Loucy (cell line): ENCODE measurements around the gene CDK7.

Experiments used
- H2AFZ ChIP-seq: fragments of 200-600 bp; sonication (generic); 2 replicates; pipeline ENCODE4 v1.6.0; 2016; ENCODE audit warnings: antibody characterized with exemption, mild to moderate bottlenecking, low read length, moderate library complexity
- H3F3A ChIP-seq: fragments of 200-600 bp; 2 replicates; pipeline ENCODE4 v1.6.0; 2016; ENCODE audit warnings: antibody characterized with exemption, low read depth, mild to moderate bottlenecking
- H3K27me3 ChIP-seq: fragments of 200-600 bp; sonication (generic); 2 replicates; pipeline ENCODE4 v1.6.1; 2014; ENCODE audit warnings: low read length, mild to moderate bottlenecking; ENCODE audit not compliant: insufficient read depth, poor library complexity, severe bottlenecking
- H3K36me3 ChIP-seq: fragments of 200-600 bp; sonication (generic); 2 replicates; pipeline ENCODE4 v1.6.1; 2016; ENCODE audit warnings: low read length; ENCODE audit not compliant: insufficient read depth
- H3K4me1 ChIP-seq: fragments of 200-600 bp; sonication (generic); 2 replicates; pipeline ENCODE4 v1.5.1; 2014; ENCODE audit warnings: low read length, mild to moderate bottlenecking; ENCODE audit not compliant: insufficient read depth, poor library complexity, severe bottlenecking
- H3K4me2 ChIP-seq: fragments of 200-600 bp; sonication (generic); 2 replicates; pipeline ENCODE4 v1.6.0; 2014; ENCODE audit warnings: antibody characterized with exemption, low read length, low read depth, mild to moderate bottlenecking; ENCODE audit not compliant: poor library complexity, severe bottlenecking
- H3K4me3 ChIP-seq: fragments of 200-600 bp; sonication (generic); 2 replicates; pipeline ENCODE4 v1.5.1; 2014; ENCODE audit warnings: low read length, mild to moderate bottlenecking, mixed read lengths; ENCODE audit not compliant: poor library complexity, severe bottlenecking
- H3K79me2 ChIP-seq: fragments of 200-600 bp; sonication (generic); 2 replicates; pipeline ENCODE4 v1.6.1; 2014; ENCODE audit warnings: low read length; ENCODE audit not compliant: insufficient read depth
- H3K9ac ChIP-seq: fragments of 200-600 bp; sonication (generic); 2 replicates; pipeline ENCODE4 v1.6.0; 2014; ENCODE audit warnings: mild to moderate bottlenecking, low read depth, low read length, moderate library complexity; ENCODE audit not compliant: poor library complexity, severe bottlenecking
- H3K9me2 ChIP-seq: fragments of 200-600 bp; sonication (generic); replicated peaks from 2 replicates; pipeline ENCODE4 v1.6.1; 2016; ENCODE audit warnings: low read depth, low read length, mixed read lengths
- H3K9me3 ChIP-seq: fragments of 200-600 bp; sonication (generic); 2 replicates; pipeline ENCODE4 v1.6.1; 2014; ENCODE audit warnings: mild to moderate bottlenecking, antibody characterized with exemption, low read length, low read depth; ENCODE audit not compliant: insufficient read depth
- H4K20me1 ChIP-seq: fragments of 200-600 bp; sonication (generic); 2 replicates; pipeline ENCODE4 v1.6.0; 2014; ENCODE audit warnings: antibody characterized with exemption, low read length, mild to moderate bottlenecking; ENCODE audit not compliant: insufficient read depth, poor library complexity, severe bottlenecking
- CTCF ChIP-seq: fragments of 200-600 bp; sonication (generic); conservative IDR thresholded peaks from 2 replicates; pipeline ENCODE4 v1.5.1; 2014; ENCODE audit warnings: mild to moderate bottlenecking, antibody characterized with exemption, low read length
- EZH2phosphoT487 ChIP-seq: fragments of 200-600 bp; IDR thresholded peaks from 2 replicates; pipeline ENCODE4 v1.6.1; 2018; ENCODE audit warnings: antibody characterized with exemption, mild to moderate bottlenecking, moderate library complexity, borderline replicate concordance

Gene CDK7

DNA sequence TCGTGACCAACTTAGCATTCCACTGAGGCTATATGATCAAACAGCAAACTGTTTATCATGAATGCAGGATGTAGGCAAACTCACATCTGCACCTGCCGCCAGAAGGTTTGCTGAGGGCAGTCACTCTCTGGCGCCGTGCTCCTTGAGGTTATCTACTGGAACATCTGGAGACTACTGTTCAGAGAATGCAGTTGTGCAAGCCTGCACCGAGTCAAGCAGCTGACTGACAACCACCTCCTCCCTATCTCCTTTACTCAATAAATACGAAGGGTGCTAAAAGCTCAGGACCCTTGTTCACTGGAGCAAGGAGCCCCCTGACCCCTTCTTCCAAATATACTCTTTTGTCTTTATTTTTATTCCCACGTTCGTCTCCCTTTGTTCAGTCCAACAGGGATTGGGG lies 70.8 kb downstream of the CDK7 start:
- Histone ChIP-seq H3K79me2 (no peaks in the 10 kb centered on the region), H3K9me2 (no peaks in the 10 kb centered on the region), H2AFZ (no peak overlapping the region), H3K9me3 (no peaks in the 10 kb centered on the region), H3K4me3 (no peak overlapping the region), H3K36me3 (no peaks in the 10 kb centered on the region; the same call in 1 of the 2 replicates), H3K9ac (no peak overlapping the region), H4K20me1 (no peaks in the 10 kb centered on the region), H3K27me3 (no peaks in the 10 kb centered on the region), H3K4me2 (no peak overlapping the region), H3K4me1 (no peaks in the 10 kb centered on the region), H3F3A (no peaks in the 10 kb centered on the region)
- TF ChIP-seq EZH2phosphoT487 (no peak), CTCF (no peak)

- TF ChIP-seq EZH2phosphoT487 (no peak), CTCF (no peak)
Measured at GRCh38 chr5:69308046-69308553, 73.4 kb downstream of the CDK7 start.

GRCh38 chr5:69309380-69309779 lies 74.7 kb downstream of the CDK7 start:
- Histone ChIP-seq H3K9me2 (no peaks in the 10 kb centered on the region), H3F3A (no peaks in the 10 kb centered on the region), H4K20me1 (no peaks in the 10 kb centered on the region), H2AFZ (no peak overlapping the region), H3K27me3 (no peaks in the 10 kb centered on the region), H3K9me3 (no peaks in the 10 kb centered on the region), H3K79me2 (no peaks in the 10 kb centered on the region), H3K4me2 (no peak overlapping the region), H3K4me1 (no peaks in the 10 kb centered on the region), H3K4me3 (no peak overlapping the region), H3K36me3 (no peaks in the 10 kb centered on the region; the same call in 1 of the 2 replicates), H3K9ac (no peak overlapping the region)
- no peak for TF ChIP-seq CTCF
- TF ChIP-seq EZH2phosphoT487 = no peak

More at GRCh38 chr5:69308046-69308553, 73.4 kb downstream of the CDK7 start:
- no peak overlapping the region for H3K4me3 ChIP-seq
- no peaks in the 10 kb centered on the region for H3K27me3 ChIP-seq
- H3K9me2 ChIP-seq = no peaks in the 10 kb centered on the region
- H2AFZ ChIP-seq = no peak overlapping the region
- no peaks in the 10 kb centered on the region; the same call in 1 of the 2 replicates for H3K36me3 ChIP-seq
- no peaks in the 10 kb centered on the region for H3F3A ChIP-seq
- no peaks in the 10 kb centered on the region for H4K20me1 ChIP-seq
- no peak overlapping the region for H3K9ac ChIP-seq
- no peaks in the 10 kb centered on the region for H3K79me2 ChIP-seq
- H3K4me1 ChIP-seq = no peaks in the 10 kb centered on the region
- no peak overlapping the region for H3K4me2 ChIP-seq
- H3K9me3 ChIP-seq = no peaks in the 10 kb centered on the region
